ENCODE measurements around the gene P3H2. TPM values are rescaled to one million over a fixed set of nuclear protein-coding genes. Genes with fewer than 3 reads are reported as not detected.

P3H2 gene
- total and polyA plus RNA-seq, 2 experiments from 2014 or later, result 8.2 to 24.2 TPM

DNA sequence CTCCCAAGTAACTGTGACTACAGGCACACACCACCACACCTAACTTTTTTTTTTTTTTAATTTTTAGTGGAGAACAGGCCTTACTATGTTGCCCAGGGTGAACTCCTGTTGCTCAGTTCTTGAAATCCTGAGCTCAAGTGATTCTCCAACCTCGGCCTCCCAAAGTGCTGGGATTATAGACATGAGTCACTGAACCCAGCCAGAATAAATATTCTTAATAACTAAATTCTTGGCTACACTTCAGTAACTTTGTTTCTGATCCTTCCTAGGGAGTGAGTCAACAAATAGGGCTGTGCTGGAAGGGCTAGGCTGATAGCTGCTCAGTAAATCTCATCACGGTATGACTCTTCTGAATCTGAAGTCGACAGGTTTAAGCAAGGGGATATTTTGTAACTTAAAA, 56.6 kb downstream of the P3H2 start:
- no peaks in the 10 kb centered on the region for H3K79me2 ChIP-seq (replicated peaks; ENCODE audit: insufficient read depth)

More for the DNA sequence above, 56.6 kb downstream of the P3H2 start:
- no peaks in the 10 kb centered on the region for H3K27me3 Mint-ChIP-seq (ENCODE audit: insufficient read depth, low read depth, poor library complexity)
- no peak overlapping the region for H3K4me3 ChIP-seq
- H3K9me2 ChIP-seq (ENCODE audit: insufficient read depth), result no peaks in the 10 kb centered on the region
- no peaks in the 10 kb centered on the region for H3F3A ChIP-seq (replicated peaks; ENCODE audit: low read depth)
- no peak overlapping the region for H3K27ac Mint-ChIP-seq
- peaks cover 22% of the 10 kb centered on the region for H3K4me1 Mint-ChIP-seq
- H3K4me1 ChIP-seq (ENCODE audit: insufficient read depth), result no peaks in the 10 kb centered on the region
- DNase-seq (ENCODE audit: low spot score) (no peak), ATAC-seq (no peak)
- TF ChIP-seq, protein P1, sequence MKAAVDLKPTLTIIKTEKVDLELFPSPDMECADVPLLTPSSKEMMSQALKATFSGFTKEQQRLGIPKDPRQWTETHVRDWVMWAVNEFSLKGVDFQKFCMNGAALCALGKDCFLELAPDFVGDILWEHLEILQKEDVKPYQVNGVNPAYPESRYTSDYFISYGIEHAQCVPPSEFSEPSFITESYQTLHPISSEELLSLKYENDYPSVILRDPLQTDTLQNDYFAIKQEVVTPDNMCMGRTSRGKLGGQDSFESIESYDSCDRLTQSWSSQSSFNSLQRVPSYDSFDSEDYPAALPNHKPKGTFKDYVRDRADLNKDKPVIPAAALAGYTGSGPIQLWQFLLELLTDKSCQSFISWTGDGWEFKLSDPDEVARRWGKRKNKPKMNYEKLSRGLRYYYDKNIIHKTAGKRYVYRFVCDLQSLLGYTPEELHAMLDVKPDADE (IDR thresholded peaks at IDR 0.05), result no peak
- TF ChIP-seq JUNB (IDR thresholded peaks at IDR 0.05; ENCODE audit: unreplicated experiment), result no peak
- TF ChIP-seq STAT1 (IDR thresholded peaks at IDR 0.05; ENCODE audit: unreplicated experiment), result no peak
- TF ChIP-seq EZH2 (IDR thresholded peaks at IDR 0.05; ENCODE audit: low read depth, unreplicated experiment), result no peak
- TF ChIP-seq, protein P2, sequence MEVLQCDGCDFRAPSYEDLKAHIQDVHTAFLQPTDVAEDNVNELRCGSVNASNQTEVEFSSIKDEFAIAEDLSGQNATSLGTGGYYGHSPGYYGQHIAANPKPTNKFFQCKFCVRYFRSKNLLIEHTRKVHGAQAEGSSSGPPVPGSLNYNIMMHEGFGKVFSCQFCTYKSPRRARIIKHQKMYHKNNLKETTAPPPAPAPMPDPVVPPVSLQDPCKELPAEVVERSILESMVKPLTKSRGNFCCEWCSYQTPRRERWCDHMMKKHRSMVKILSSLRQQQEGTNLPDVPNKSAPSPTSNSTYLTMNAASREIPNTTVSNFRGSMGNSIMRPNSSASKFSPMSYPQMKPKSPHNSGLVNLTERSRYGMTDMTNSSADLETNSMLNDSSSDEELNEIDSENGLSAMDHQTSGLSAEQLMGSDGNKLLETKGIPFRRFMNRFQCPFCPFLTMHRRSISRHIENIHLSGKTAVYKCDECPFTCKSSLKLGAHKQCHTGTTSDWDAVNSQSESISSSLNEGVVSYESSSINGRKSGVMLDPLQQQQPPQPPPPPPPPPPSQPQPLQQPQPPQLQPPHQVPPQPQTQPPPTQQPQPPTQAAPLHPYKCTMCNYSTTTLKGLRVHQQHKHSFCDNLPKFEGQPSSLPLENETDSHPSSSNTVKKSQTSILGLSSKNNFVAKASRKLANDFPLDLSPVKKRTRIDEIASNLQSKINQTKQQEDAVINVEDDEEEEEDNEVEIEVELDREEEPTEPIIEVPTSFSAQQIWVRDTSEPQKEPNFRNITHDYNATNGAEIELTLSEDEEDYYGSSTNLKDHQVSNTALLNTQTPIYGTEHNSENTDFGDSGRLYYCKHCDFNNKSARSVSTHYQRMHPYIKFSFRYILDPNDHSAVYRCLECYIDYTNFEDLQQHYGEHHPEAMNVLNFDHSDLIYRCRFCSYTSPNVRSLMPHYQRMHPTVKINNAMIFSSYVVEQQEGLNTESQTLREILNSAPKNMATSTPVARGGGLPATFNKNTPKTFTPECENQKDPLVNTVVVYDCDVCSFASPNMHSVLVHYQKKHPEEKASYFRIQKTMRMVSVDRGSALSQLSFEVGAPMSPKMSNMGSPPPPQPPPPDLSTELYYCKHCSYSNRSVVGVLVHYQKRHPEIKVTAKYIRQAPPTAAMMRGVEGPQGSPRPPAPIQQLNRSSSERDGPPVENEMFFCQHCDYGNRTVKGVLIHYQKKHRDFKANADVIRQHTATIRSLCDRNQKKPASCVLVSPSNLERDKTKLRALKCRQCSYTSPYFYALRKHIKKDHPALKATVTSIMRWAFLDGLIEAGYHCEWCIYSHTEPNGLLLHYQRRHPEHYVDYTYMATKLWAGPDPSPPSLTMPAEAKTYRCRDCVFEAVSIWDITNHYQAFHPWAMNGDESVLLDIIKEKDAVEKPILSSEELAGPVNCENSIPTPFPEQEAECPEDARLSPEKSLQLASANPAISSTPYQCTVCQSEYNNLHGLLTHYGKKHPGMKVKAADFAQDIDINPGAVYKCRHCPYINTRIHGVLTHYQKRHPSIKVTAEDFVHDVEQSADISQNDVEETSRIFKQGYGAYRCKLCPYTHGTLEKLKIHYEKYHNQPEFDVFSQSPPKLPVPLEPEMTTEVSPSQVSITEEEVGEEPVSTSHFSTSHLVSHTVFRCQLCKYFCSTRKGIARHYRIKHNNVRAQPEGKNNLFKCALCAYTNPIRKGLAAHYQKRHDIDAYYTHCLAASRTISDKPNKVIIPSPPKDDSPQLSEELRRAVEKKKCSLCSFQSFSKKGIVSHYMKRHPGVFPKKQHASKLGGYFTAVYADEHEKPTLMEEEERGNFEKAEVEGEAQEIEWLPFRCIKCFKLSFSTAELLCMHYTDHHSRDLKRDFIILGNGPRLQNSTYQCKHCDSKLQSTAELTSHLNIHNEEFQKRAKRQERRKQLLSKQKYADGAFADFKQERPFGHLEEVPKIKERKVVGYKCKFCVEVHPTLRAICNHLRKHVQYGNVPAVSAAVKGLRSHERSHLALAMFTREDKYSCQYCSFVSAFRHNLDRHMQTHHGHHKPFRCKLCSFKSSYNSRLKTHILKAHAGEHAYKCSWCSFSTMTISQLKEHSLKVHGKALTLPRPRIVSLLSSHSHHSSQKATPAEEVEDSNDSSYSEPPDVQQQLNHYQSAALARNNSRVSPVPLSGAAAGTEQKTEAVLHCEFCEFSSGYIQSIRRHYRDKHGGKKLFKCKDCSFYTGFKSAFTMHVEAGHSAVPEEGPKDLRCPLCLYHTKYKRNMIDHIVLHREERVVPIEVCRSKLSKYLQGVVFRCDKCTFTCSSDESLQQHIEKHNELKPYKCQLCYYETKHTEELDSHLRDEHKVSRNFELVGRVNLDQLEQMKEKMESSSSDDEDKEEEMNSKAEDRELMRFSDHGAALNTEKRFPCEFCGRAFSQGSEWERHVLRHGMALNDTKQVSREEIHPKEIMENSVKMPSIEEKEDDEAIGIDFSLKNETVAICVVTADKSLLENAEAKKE (CRISPR knock-in tag; IDR thresholded peaks at IDR 0.05), result no peak
- no peak for TF ChIP-seq EZH2phosphoT487 (IDR thresholded peaks at IDR 0.05; ENCODE audit: unreplicated experiment)
- no peak for TF ChIP-seq NANOG (IDR thresholded peaks at IDR 0.05; ENCODE audit: borderline replicate concordance)
- no peak for TF ChIP-seq POLR2AphosphoS5 (IDR thresholded peaks at IDR 0.05; ENCODE audit: low read depth)
- no peak for TF ChIP-seq CREB1 (CRISPR knock-in tag; IDR thresholded peaks at IDR 0.05; ENCODE audit: low read depth)
- no peaks in the 10 kb centered on the region for H3K27me3 ChIP-seq (ENCODE audit: insufficient read depth)
- H4K20me1 ChIP-seq (replicated peaks; ENCODE audit: insufficient read depth), result no peaks in the 10 kb centered on the region
- H3K4me2 ChIP-seq, result no peak overlapping the region
- H3K27ac ChIP-seq (ENCODE audit: low read depth), result no peak overlapping the region
- H3K36me3 Mint-ChIP-seq (ENCODE audit: low read depth), result no peaks in the 10 kb centered on the region
- H3K4me3 Mint-ChIP-seq, result no peak overlapping the region
- H2AFZ ChIP-seq, result no peak overlapping the region
- H3K36me3 ChIP-seq (ENCODE audit: insufficient read depth), result no peaks in the 10 kb centered on the region
- no peaks in the 10 kb centered on the region for H3K9me3 Mint-ChIP-seq

Measured in GM23338 (cell line).